ENCODE results near the gene VPS41.

VPS41 gene

GRCh38 chr7:38838725-38839385 lies 70.1 kb downstream of the VPS41 start:
- H2BK5ac ChIP-seq (ENCODE audit: low read length) = no peak overlapping the region
- 100% methylated on average over 1 of the region's 6 CpGs; no CpG with 5 or more reads in 1 of the 2 donors for WGBS, 2 donors (ENCODE audit: extremely low coverage in 2 of 2, insufficient read length in 2 of 2, insufficient replicate concordance in 1 of 2)

GRCh38 chr7:38834357-38834756 lies 74.6 kb downstream of the VPS41 start:
- no peak overlapping the region for H3K4me2 ChIP-seq (ENCODE audit: insufficient read depth, low read length, poor library complexity, severe bottlenecking)
- no peaks in the 10 kb centered on the region for H3K79me1 ChIP-seq (ENCODE audit: low read depth, low read length)
- peaks cover 0 to 2% of the 10 kb centered on the region in 2 donors for H3K36me3 ChIP-seq (replicated peaks in 1 of 2; ENCODE audit: control insufficient read depth in 2 of 2, insufficient read depth in 2 of 2, low read length in 2 of 2)
- H3K18ac ChIP-seq (ENCODE audit: low read length) = no peak overlapping the region
- H3K27me3 ChIP-seq (ENCODE audit: control insufficient read depth in 3 of 3, insufficient read depth in 3 of 3, low read depth in 1 of 3, low read length in 3 of 3) = no peaks in the 10 kb centered on the region
- H3K14ac ChIP-seq (ENCODE audit: low read length) = no peak overlapping the region
- H4K91ac ChIP-seq (ENCODE audit: low read depth, low read length, poor library complexity) = no peak overlapping the region
- H3K9ac ChIP-seq (ENCODE audit: low read depth, low read length, poor library complexity) = no peak overlapping the region
- peaks cover 0 to 5% of the 10 kb centered on the region in 2 donors for H3K9me3 ChIP-seq (replicated peaks in 1 of 2; ENCODE audit: control insufficient read depth in 2 of 2, insufficient read depth in 1 of 2, low read depth in 1 of 2, low read length in 2 of 2)
- H3K23ac ChIP-seq (ENCODE audit: low read depth, low read length, poor library complexity) = no peak overlapping the region
- no peaks in the 10 kb centered on the region for H3K4me1 ChIP-seq (ENCODE audit: control insufficient read depth in 2 of 2, insufficient read depth in 1 of 2, low read depth in 1 of 2, low read length in 2 of 2)
- H2BK15ac ChIP-seq (ENCODE audit: low read length) = no peak overlapping the region
- H3K4me3 ChIP-seq (ENCODE audit: low read length in 2 of 2) = no peak overlapping the region
- H3K27ac ChIP-seq (replicated peaks; ENCODE audit: low read length) = no peak overlapping the region
- no peak overlapping the region for H2AFZ ChIP-seq (ENCODE audit: low read length)
- H2AK5ac ChIP-seq (ENCODE audit: low read depth, low read length) = no peak overlapping the region
- H4K8ac ChIP-seq (ENCODE audit: low read depth, low read length) = no peak overlapping the region
- H2BK5ac ChIP-seq (ENCODE audit: low read length) = no peak overlapping the region
- WGBS, 2 donors (ENCODE audit: extremely low coverage in 2 of 2, insufficient read length in 2 of 2, insufficient replicate concordance in 1 of 2) = no CpG with 5 or more reads among the region's 3 CpGs
- no peak overlapping the region for H3K4ac ChIP-seq (ENCODE audit: low read length)
- H2BK120ac ChIP-seq (ENCODE audit: low read depth, low read length) = no peak overlapping the region
- no peak overlapping the region for H2BK12ac ChIP-seq (ENCODE audit: low read length)
- DNase-seq (ENCODE audit: low spot score) = no peak

More at GRCh38 chr7:38838725-38839385, 70.1 kb downstream of the VPS41 start:
- Histone ChIP-seq H3K79me1 (ENCODE audit: low read depth, low read length) (no peaks in the 10 kb centered on the region), H2AFZ (ENCODE audit: low read length) (no peak overlapping the region), H3K4me2 (ENCODE audit: insufficient read depth, low read length, poor library complexity, severe bottlenecking) (no peak overlapping the region), H4K8ac (ENCODE audit: low read depth, low read length) (no peak overlapping the region), H3K14ac (ENCODE audit: low read length) (no peak overlapping the region), H2BK12ac (ENCODE audit: low read length) (no peak overlapping the region), H3K27ac (replicated peaks; ENCODE audit: low read length) (no peak overlapping the region), H3K23ac (ENCODE audit: low read depth, low read length, poor library complexity) (no peak overlapping the region), H3K18ac (ENCODE audit: low read length) (no peak overlapping the region), H3K4ac (ENCODE audit: low read length) (no peak overlapping the region), H3K36me3 (replicated peaks in 1 of 2; ENCODE audit: control insufficient read depth in 2 of 2, insufficient read depth in 2 of 2, low read length in 2 of 2) (no peaks in the 10 kb centered on the region), H2BK15ac (ENCODE audit: low read length) (no peak overlapping the region), H2BK120ac (ENCODE audit: low read depth, low read length) (no peak overlapping the region), H2AK5ac (ENCODE audit: low read depth, low read length) (no peak overlapping the region), H3K9me3 (replicated peaks in 1 of 2; ENCODE audit: control insufficient read depth in 2 of 2, insufficient read depth in 1 of 2, low read depth in 1 of 2, low read length in 2 of 2) (peaks cover 0 to 5% of the 10 kb centered on the region in 2 donors), H3K4me3 (ENCODE audit: low read length in 2 of 2) (no peak overlapping the region), H4K91ac (ENCODE audit: low read depth, low read length, poor library complexity) (no peak overlapping the region), H3K27me3 (ENCODE audit: control insufficient read depth in 3 of 3, insufficient read depth in 3 of 3, low read depth in 1 of 3, low read length in 3 of 3) (no peaks in the 10 kb centered on the region), H3K4me1 (ENCODE audit: control insufficient read depth in 2 of 2, insufficient read depth in 1 of 2, low read depth in 1 of 2, low read length in 2 of 2) (peaks cover 0 to 5% of the 10 kb centered on the region in 2 donors), H3K9ac (ENCODE audit: low read depth, low read length, poor library complexity) (no peak overlapping the region)
- no peak for DNase-seq (ENCODE audit: low spot score)

- peaks cover 0 to 2% of the 10 kb centered on the region in 2 donors for H3K36me3 ChIP-seq (replicated peaks in 1 of 2; ENCODE audit: control insufficient read depth in 2 of 2, insufficient read depth in 2 of 2, low read length in 2 of 2)
- no peaks in the 10 kb centered on the region for H3K27me3 ChIP-seq (ENCODE audit: control insufficient read depth in 3 of 3, insufficient read depth in 3 of 3, low read depth in 1 of 3, low read length in 3 of 3)
- no peaks in the 10 kb centered on the region for H3K79me1 ChIP-seq (ENCODE audit: low read depth, low read length)
- no peak overlapping the region for H3K27ac ChIP-seq (replicated peaks; ENCODE audit: low read length)
- H2BK120ac ChIP-seq (ENCODE audit: low read depth, low read length) = no peak overlapping the region
- H3K14ac ChIP-seq (ENCODE audit: low read length) = no peak overlapping the region
- no peak overlapping the region for H3K23ac ChIP-seq (ENCODE audit: low read depth, low read length, poor library complexity)
- H3K9ac ChIP-seq (ENCODE audit: low read depth, low read length, poor library complexity) = no peak overlapping the region
- H4K8ac ChIP-seq (ENCODE audit: low read depth, low read length) = no peak overlapping the region
- H2AFZ ChIP-seq (ENCODE audit: low read length) = no peak overlapping the region
- no peak for DNase-seq (ENCODE audit: low spot score)
- no peak overlapping the region for H3K4me3 ChIP-seq (ENCODE audit: low read length in 2 of 2)
- H4K91ac ChIP-seq (ENCODE audit: low read depth, low read length, poor library complexity) = no peak overlapping the region
- H2AK5ac ChIP-seq (ENCODE audit: low read depth, low read length) = no peak overlapping the region
- no peak overlapping the region for H2BK5ac ChIP-seq (ENCODE audit: low read length)
- WGBS, 2 donors (ENCODE audit: extremely low coverage in 2 of 2, insufficient read length in 2 of 2, insufficient replicate concordance in 1 of 2) = no CpG with 5 or more reads among the region's 1 CpG
- H3K4me1 ChIP-seq (ENCODE audit: control insufficient read depth in 2 of 2, insufficient read depth in 1 of 2, low read depth in 1 of 2, low read length in 2 of 2) = no peaks in the 10 kb centered on the region
- H3K4ac ChIP-seq (ENCODE audit: low read length) = no peak overlapping the region
- H3K4me2 ChIP-seq (ENCODE audit: insufficient read depth, low read length, poor library complexity, severe bottlenecking) = no peak overlapping the region
- H3K9me3 ChIP-seq (replicated peaks in 1 of 2; ENCODE audit: control insufficient read depth in 2 of 2, insufficient read depth in 1 of 2, low read depth in 1 of 2, low read length in 2 of 2) = peaks cover 0 to 5% of the 10 kb centered on the region in 2 donors
- no peak overlapping the region for H2BK15ac ChIP-seq (ENCODE audit: low read length)
- H3K18ac ChIP-seq (ENCODE audit: low read length) = no peak overlapping the region
- no peak overlapping the region for H2BK12ac ChIP-seq (ENCODE audit: low read length)
These were observed 75.7 kb downstream of the VPS41 start for GRCh38 chr7:38833329-38833728.

GRCh38 chr7:38831259-38831996 lies 77.6 kb downstream of the VPS41 start:
- H3K4me3 ChIP-seq (ENCODE audit: low read length in 2 of 2) = no peak overlapping the region
- no peak overlapping the region for H3K9ac ChIP-seq (ENCODE audit: low read depth, low read length, poor library complexity)
- no peak overlapping the region for H2AK5ac ChIP-seq (ENCODE audit: low read depth, low read length)
- H3K4me2 ChIP-seq (ENCODE audit: insufficient read depth, low read length, poor library complexity, severe bottlenecking) = no peak overlapping the region
- no peak overlapping the region for H3K18ac ChIP-seq (ENCODE audit: low read length)
- no peak overlapping the region for H2BK15ac ChIP-seq (ENCODE audit: low read length)
- no peak overlapping the region for H3K23ac ChIP-seq (ENCODE audit: low read depth, low read length, poor library complexity)
- H3K27ac ChIP-seq (replicated peaks; ENCODE audit: low read length) = no peak overlapping the region
- no peak overlapping the region for H4K91ac ChIP-seq (ENCODE audit: low read depth, low read length, poor library complexity)
- H4K8ac ChIP-seq (ENCODE audit: low read depth, low read length) = no peak overlapping the region
- no peak for DNase-seq (ENCODE audit: low spot score)
- no peaks in the 10 kb centered on the region for H3K4me1 ChIP-seq (ENCODE audit: control insufficient read depth in 2 of 2, insufficient read depth in 1 of 2, low read depth in 1 of 2, low read length in 2 of 2)
- no peak overlapping the region for H2AFZ ChIP-seq (ENCODE audit: low read length)
- H3K9me3 ChIP-seq (replicated peaks in 1 of 2; ENCODE audit: control insufficient read depth in 2 of 2, insufficient read depth in 1 of 2, low read depth in 1 of 2, low read length in 2 of 2) = no peaks in the 10 kb centered on the region
- no peak overlapping the region for H3K4ac ChIP-seq (ENCODE audit: low read length)
- no CpG with 5 or more reads among the region's 6 CpGs for WGBS, 2 donors (ENCODE audit: extremely low coverage in 2 of 2, insufficient read length in 2 of 2, insufficient replicate concordance in 1 of 2)
- H3K36me3 ChIP-seq (replicated peaks in 1 of 2; ENCODE audit: control insufficient read depth in 2 of 2, insufficient read depth in 2 of 2, low read length in 2 of 2) = peaks cover 0 to 2% of the 10 kb centered on the region in 2 donors
- no peak overlapping the region for H2BK12ac ChIP-seq (ENCODE audit: low read length)
- no peaks in the 10 kb centered on the region for H3K27me3 ChIP-seq (ENCODE audit: control insufficient read depth in 3 of 3, insufficient read depth in 3 of 3, low read depth in 1 of 3, low read length in 3 of 3)
- H2BK5ac ChIP-seq (ENCODE audit: low read length) = no peak overlapping the region
- H3K14ac ChIP-seq (ENCODE audit: low read length) = no peak overlapping the region
- H3K79me1 ChIP-seq (ENCODE audit: low read depth, low read length) = no peaks in the 10 kb centered on the region
- H2BK120ac ChIP-seq (ENCODE audit: low read depth, low read length) = no peak overlapping the region

Data from neuronal stem cell (in vitro differentiated cells).